Measurements from ENCODE around the gene TLN1. TPM values are rescaled to one million over a fixed set of nuclear protein-coding genes. Genes with fewer than 3 reads are reported as not detected.

TLN1 gene
- polyA plus RNA-seq, 1 donor from 2014 or later = 106 TPM

- peak overlapping the region in 3 of 4 donors; percentile 13 to 56 (median 41) for H3K4me3 Mint-ChIP-seq
- no peaks in the 10 kb centered on the region for H3K27me3 Mint-ChIP-seq
- no peaks in the 10 kb centered on the region for H3K9me3 Mint-ChIP-seq
- H3K36me3 Mint-ChIP-seq = no peaks in the 10 kb centered on the region
- no peak overlapping the region for H3K27ac Mint-ChIP-seq
- H3K4me1 Mint-ChIP-seq = peaks cover 23 to 33% (median 33%) of the 10 kb centered on the region in 3 donors
Observed at GRCh38 chr9:35666549-35666948, 65.4 kb downstream of the TLN1 start.

- no peaks in the 10 kb centered on the region for H3K27me3 Mint-ChIP-seq
- no peaks in the 10 kb centered on the region for H3K9me3 Mint-ChIP-seq
- no peak overlapping the region for H3K27ac Mint-ChIP-seq
- no peaks in the 10 kb centered on the region for H3K36me3 Mint-ChIP-seq
- H3K4me1 Mint-ChIP-seq = peaks cover 23 to 36% (median 33%) of the 10 kb centered on the region in 3 donors
- peak overlapping the region in 3 of 4 donors; percentile 13 to 94 (median 41) for H3K4me3 Mint-ChIP-seq
Observed at GRCh38 chr9:35666045-35666444, 66.0 kb downstream of the TLN1 start.

GRCh38 chr9:35665471-35665818, 66.5 kb downstream of the TLN1 start:
- H3K9me3 Mint-ChIP-seq = no peaks in the 10 kb centered on the region
- H3K27ac Mint-ChIP-seq = peak overlapping the region in 2 of 3 donors; percentile 8 to 36
- peak overlapping the region; percentile 77 to 94 (median 88) for H3K4me3 Mint-ChIP-seq
- peaks cover 23 to 42% (median 34%) of the 10 kb centered on the region in 3 donors for H3K4me1 Mint-ChIP-seq
- no peaks in the 10 kb centered on the region for H3K36me3 Mint-ChIP-seq
- H3K27me3 Mint-ChIP-seq = no peaks in the 10 kb centered on the region

- Mint-ChIP-seq H3K36me3 (peaks cover 2% of the 10 kb centered on the region), H3K27me3 (no peaks in the 10 kb centered on the region), H3K4me3 (peak within 1 kb of the TSS; percentile 77 to 94 (median 88)), H3K9me3 (no peaks in the 10 kb centered on the region), H3K27ac (peak within 1 kb of the TSS; percentile 17 to 73 (median 36)), H3K4me1 (peaks cover 23 to 48% (median 40%) of the 10 kb centered on the region in 3 donors)
Observed at GRCh38 chr9:35664531-35665470, 67.2 kb downstream of the TLN1 start, which contains the start of gene ARHGEF39. Gene ARHGEF39 (minus strand): TSS chr9:35665195. CDS start chr9:35665169, 26 bp downstream.

DNA sequence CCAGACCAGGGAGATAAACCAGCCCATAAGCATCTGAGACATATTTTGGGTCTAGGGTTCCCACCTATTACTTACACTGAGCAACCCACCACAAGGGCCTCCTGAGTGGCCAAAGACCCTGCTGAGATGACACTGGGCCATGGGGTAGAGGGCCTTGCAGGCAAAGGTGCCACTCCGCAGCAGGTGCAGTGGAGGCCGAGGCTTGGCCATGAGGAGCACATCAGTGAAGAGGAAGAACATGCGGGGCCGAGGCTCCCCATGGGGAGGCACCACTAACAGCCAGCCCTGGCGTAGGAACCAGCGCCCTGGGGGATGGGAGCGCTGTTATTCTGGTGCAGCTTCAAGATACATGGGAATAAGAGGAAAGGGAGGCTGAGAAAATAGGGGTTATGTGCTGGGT, 69.6 kb downstream of the TLN1 start:
- H3K4me3 Mint-ChIP-seq = peak overlapping the region in 3 of 4 donors; percentile 25 to 85 (median 57)
- peaks cover 2% of the 10 kb centered on the region for H3K27me3 Mint-ChIP-seq
- H3K9me3 Mint-ChIP-seq = peaks cover 0 to 2% (median 0%) of the 10 kb centered on the region in 3 donors
- H3K36me3 Mint-ChIP-seq = peaks cover 2% of the 10 kb centered on the region
- H3K4me1 Mint-ChIP-seq = peaks cover 39 to 61% (median 56%) of the 10 kb centered on the region in 3 donors
- peak overlapping the region; percentile 87 to 97 (median 94) for H3K27ac Mint-ChIP-seq

DNA sequence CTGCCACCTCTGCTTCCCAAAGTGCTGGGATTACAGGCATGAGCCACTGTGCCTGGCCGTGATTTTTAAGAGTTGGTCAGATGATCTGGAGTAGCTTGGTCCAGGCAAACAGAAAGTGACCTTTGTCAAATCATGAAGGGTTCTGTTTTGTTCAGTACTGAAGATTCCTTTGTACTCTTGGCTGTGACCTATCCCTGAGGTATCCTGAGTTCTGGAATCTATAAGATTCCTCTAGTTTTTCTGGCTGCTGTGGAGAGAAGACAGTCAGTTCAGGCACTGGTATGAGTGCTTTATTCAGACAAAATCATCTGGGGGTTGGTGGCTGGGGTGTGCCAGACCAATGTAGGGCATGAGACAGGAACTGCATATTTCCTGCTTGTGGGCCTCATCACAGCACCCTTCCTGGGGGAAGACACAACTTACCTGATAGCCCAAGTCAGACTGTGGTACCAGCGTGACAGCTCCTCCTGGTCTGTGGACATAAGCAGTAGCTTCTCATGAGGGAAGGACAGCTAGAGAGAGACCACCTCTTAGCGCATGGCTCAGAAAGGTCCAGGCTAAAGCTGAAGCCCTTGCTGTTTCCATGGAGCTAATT, 70.1 kb downstream of the TLN1 start:
- Mint-ChIP-seq H3K4me1 (peaks cover 45 to 64% (median 60%) of the 10 kb centered on the region in 3 donors), H3K9me3 (peaks cover 0 to 5% (median 0%) of the 10 kb centered on the region in 3 donors), H3K27ac (peak overlapping the region; percentile 87 to 97 (median 94)), H3K27me3 (peaks cover 2% of the 10 kb centered on the region), H3K36me3 (peaks cover 2% of the 10 kb centered on the region), H3K4me3 (peak overlapping the region; percentile 21 to 89 (median 86))

GRCh38 chr9:35660966-35661415, 71.0 kb downstream of the TLN1 start:
- Mint-ChIP-seq H3K27ac (peak overlapping the region; percentile 73 to 100 (median 99)), H3K36me3 (peaks cover 2% of the 10 kb centered on the region), H3K9me3 (peaks cover 0 to 5% (median 0%) of the 10 kb centered on the region in 3 donors), H3K4me3 (peak overlapping the region in 3 of 4 donors; percentile 36 to 68 (median 59)), H3K27me3 (peaks cover 2% of the 10 kb centered on the region), H3K4me1 (peaks cover 46 to 65% (median 58%) of the 10 kb centered on the region in 3 donors)

- Mint-ChIP-seq H3K4me3 (peak overlapping the region; percentile 87 to 95 (median 92)), H3K27ac (peak overlapping the region; percentile 99 to 100 (median 100)), H3K36me3 (peaks cover 2% of the 10 kb centered on the region), H3K9me3 (peaks cover 0 to 5% (median 0%) of the 10 kb centered on the region in 3 donors), H3K4me1 (peaks cover 41 to 66% (median 53%) of the 10 kb centered on the region in 3 donors), H3K27me3 (peaks cover 2% of the 10 kb centered on the region)
Observed at GRCh38 chr9:35659340-35659739, 72.7 kb downstream of the TLN1 start.

DNA sequence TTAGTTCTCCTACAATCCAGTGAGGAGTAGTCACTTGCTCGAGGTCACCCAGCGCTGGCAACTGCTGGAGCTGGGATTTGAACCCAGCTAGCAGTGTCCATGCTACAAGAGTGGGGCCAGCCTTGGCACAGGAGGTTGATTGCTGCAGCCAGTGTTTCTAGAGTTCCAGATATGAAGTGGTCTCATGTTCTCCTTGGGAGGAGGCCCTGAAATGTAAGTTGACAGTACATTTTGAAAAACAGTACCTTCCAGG, 73.1 kb downstream of the TLN1 start:
- H3K9me3 Mint-ChIP-seq = peaks cover 0 to 5% (median 0%) of the 10 kb centered on the region in 3 donors
- H3K4me3 Mint-ChIP-seq = peak overlapping the region; percentile 87 to 95 (median 92)
- peaks cover 2% of the 10 kb centered on the region for H3K27me3 Mint-ChIP-seq
- H3K4me1 Mint-ChIP-seq = peaks cover 39 to 67% (median 53%) of the 10 kb centered on the region in 3 donors
- H3K36me3 Mint-ChIP-seq = peaks cover 2% of the 10 kb centered on the region
- H3K27ac Mint-ChIP-seq = peak overlapping the region; percentile 99 to 100 (median 100)

- H3K36me3 Mint-ChIP-seq = peaks cover 2% of the 10 kb centered on the region
- peaks cover 2% of the 10 kb centered on the region for H3K27me3 Mint-ChIP-seq
- H3K4me3 Mint-ChIP-seq = peak within 1 kb of the TSS; percentile 87 to 96 (median 92)
- peak within 1 kb of the TSS; percentile 99 to 100 (median 100) for H3K27ac Mint-ChIP-seq
- H3K4me1 Mint-ChIP-seq = peaks cover 39 to 67% (median 53%) of the 10 kb centered on the region in 3 donors
- peaks cover 0 to 5% (median 0%) of the 10 kb centered on the region in 3 donors for H3K9me3 Mint-ChIP-seq
Observed at GRCh38 chr9:35658137-35658967, 73.6 kb downstream of the TLN1 start, which contains the start of gene CCDC107. Gene CCDC107 (plus strand): TSS chr9:35658292. CDS start chr9:35658380, 88 bp downstream.

- Mint-ChIP-seq H3K27me3 (peaks cover 2% of the 10 kb centered on the region), H3K27ac (peak within 1 kb of the TSS; percentile 99 to 100 (median 100)), H3K9me3 (peaks cover 0 to 5% (median 0%) of the 10 kb centered on the region in 3 donors), H3K4me1 (peaks cover 39 to 63% (median 48%) of the 10 kb centered on the region in 3 donors), H3K36me3 (peaks cover 2% of the 10 kb centered on the region), H3K4me3 (peak within 1 kb of the TSS; percentile 87 to 96 (median 92))
Observed at GRCh38 chr9:35657546-35658136, 74.4 kb downstream of the TLN1 start, which contains the start of gene RMRP. Gene RMRP (minus strand): TSS chr9:35658019.

DNA sequence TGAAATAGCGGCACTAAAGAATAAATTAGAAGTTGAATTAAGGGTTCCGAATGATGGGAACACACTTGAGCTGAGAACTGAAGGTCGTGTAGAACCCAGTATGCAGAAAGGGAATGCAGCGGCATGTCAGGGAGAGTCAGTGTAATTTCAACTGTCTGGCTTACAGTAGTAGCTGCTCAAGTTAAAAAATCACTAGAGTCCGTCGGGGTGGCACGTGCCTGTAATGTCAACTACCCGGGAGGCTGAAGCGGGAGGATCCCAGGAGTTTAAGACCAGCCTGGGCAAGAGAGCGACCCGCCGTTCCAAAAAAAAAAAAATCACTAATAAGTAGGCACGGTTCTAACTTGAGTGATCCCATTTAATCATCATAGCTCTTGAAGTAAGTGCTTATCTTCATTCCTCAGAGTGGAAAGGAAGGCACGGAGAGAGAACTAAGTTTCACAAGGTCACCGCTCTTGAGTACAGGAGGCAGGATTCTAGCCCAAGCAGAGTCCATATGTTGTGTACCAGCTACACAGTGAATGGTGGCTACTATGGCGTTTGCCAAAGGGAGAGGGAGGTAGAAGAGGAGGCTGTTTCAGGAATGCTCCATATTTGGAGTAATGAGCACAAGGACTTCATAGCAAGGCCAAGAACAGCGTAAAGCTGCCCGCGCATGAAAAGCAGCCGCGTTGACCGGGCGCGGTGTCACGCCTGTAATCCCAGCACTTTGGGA, 75.0 kb downstream of the TLN1 start:
- Mint-ChIP-seq H3K4me3 (peak overlapping the region; percentile 87 to 96 (median 92)), H3K27ac (peak overlapping the region; percentile 99 to 100 (median 100)), H3K4me1 (peaks cover 37 to 56% (median 43%) of the 10 kb centered on the region in 3 donors), H3K27me3 (peaks cover 2% of the 10 kb centered on the region), H3K9me3 (peaks cover 0 to 5% (median 0%) of the 10 kb centered on the region in 3 donors), H3K36me3 (peaks cover 2% of the 10 kb centered on the region)

DNA sequence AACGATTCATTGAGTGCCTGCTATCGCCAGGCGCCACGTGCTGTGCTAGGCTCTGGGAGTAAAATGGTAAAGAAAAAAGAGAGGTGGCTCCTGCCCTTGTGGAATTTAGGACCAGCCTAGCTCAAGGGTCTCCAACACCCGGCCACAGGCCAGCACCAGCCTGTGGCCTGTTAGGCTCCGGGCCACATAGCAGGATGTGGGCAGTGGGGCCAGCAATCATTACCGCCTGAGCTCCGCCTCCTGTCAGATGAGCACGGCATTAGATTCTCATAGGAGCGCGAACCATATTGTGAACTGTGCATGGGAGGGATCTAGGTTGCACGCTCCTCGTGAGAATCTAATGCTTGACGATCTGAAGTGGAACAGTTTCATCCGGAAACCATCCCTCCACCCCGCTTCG, 75.6 kb downstream of the TLN1 start:
- H3K4me1 Mint-ChIP-seq = peaks cover 35 to 57% (median 43%) of the 10 kb centered on the region in 3 donors
- H3K27me3 Mint-ChIP-seq = peaks cover 2% of the 10 kb centered on the region
- peak overlapping the region; percentile 99 to 100 (median 100) for H3K27ac Mint-ChIP-seq
- H3K9me3 Mint-ChIP-seq = peaks cover 0 to 5% (median 0%) of the 10 kb centered on the region in 3 donors
- H3K36me3 Mint-ChIP-seq = peaks cover 2% of the 10 kb centered on the region
- H3K4me3 Mint-ChIP-seq = peak overlapping the region in 3 of 4 donors; percentile 46 to 90 (median 71)
